Measurements from ENCODE around the gene KIF5C. TPM values are rescaled to one million over a fixed set of nuclear protein-coding genes. Genes with fewer than 3 reads are reported as not detected.

Gene KIF5C
- total RNA-seq, 1 donor from 2014 or later: 38.9 TPM

DNA sequence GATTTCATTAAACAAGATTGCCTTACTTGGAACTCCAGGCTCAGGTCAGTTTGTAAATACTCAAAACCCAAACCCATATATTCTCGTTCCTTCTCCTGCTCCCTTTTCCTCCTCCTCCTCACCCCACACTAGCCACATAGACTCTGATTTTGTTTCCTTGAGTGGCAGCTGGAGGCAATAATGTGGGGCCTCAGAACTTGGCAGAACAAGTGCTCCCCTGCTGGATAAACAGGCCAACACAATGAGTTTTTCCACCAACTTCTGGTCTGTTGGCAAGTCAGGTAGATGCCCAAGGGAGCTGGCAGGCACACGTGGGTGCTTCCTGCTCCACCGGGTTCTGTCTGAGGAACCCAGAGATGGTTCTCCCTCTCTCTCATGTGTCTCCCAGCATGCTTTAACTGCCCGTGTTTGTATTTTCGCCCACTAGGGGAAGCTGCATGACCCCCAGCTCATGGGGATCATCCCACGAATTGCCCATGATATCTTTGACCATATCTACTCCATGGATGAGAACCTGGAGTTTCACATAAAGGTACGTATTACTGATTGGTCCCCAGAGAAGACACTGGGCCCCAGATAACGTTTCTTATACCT is 61.9 kb downstream of the KIF5C start:
- TF ChIP-seq, protein P1, sequence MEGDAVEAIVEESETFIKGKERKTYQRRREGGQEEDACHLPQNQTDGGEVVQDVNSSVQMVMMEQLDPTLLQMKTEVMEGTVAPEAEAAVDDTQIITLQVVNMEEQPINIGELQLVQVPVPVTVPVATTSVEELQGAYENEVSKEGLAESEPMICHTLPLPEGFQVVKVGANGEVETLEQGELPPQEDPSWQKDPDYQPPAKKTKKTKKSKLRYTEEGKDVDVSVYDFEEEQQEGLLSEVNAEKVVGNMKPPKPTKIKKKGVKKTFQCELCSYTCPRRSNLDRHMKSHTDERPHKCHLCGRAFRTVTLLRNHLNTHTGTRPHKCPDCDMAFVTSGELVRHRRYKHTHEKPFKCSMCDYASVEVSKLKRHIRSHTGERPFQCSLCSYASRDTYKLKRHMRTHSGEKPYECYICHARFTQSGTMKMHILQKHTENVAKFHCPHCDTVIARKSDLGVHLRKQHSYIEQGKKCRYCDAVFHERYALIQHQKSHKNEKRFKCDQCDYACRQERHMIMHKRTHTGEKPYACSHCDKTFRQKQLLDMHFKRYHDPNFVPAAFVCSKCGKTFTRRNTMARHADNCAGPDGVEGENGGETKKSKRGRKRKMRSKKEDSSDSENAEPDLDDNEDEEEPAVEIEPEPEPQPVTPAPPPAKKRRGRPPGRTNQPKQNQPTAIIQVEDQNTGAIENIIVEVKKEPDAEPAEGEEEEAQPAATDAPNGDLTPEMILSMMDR (conservative IDR thresholded peaks at IDR 0.05): no peak
- Mint-ChIP-seq H3K4me1 (ENCODE audit: unreplicated experiment) (peaks cover 11% of the 10 kb centered on the region), H3K4me3 (no peak overlapping the region), H3K9me3 (no peaks in the 10 kb centered on the region), H3K27ac (no peak overlapping the region), H3K36me3 (peaks cover 6% of the 10 kb centered on the region), H3K27me3 (no peaks in the 10 kb centered on the region)
- no peak for DNase-seq (ENCODE audit: extremely low spot score, unreplicated experiment)

DNA sequence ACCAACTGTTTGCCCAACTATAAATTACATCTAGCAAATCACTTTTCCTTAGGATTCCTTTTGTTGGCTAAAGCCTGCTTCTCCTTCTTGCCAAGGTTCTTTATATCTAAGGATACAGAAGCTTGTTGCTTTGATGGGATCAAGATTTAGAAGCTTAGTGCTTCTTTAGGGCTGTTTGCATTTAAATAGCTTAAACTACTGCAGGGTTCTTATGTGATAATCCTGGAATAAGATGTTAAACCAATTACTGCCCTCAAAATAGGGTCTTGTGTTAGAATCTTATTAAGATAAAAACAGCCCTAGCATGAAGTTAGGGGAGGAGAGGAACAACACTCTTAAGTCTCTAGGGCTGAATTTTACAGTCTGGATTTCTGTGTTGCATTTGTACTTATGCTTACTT is 64.2 kb downstream of the KIF5C start:
- H3K27ac Mint-ChIP-seq: no peak overlapping the region
- peaks cover 11% of the 10 kb centered on the region for H3K36me3 Mint-ChIP-seq
- TF ChIP-seq, protein P1 (conservative IDR thresholded peaks at IDR 0.05): no peak
- no peaks in the 10 kb centered on the region for H3K9me3 Mint-ChIP-seq
- no peak for DNase-seq (ENCODE audit: extremely low spot score, unreplicated experiment)
- H3K4me1 Mint-ChIP-seq (ENCODE audit: unreplicated experiment): peaks cover 17% of the 10 kb centered on the region
- H3K4me3 Mint-ChIP-seq: no peak overlapping the region
- H3K27me3 Mint-ChIP-seq: no peaks in the 10 kb centered on the region

- no peak for DNase-seq (ENCODE audit: extremely low spot score, unreplicated experiment)
- Mint-ChIP-seq H3K27me3 (no peaks in the 10 kb centered on the region), H3K4me3 (no peak overlapping the region), H3K36me3 (peaks cover 28% of the 10 kb centered on the region), H3K4me1 (ENCODE audit: unreplicated experiment) (peaks cover 6% of the 10 kb centered on the region), H3K9me3 (no peaks in the 10 kb centered on the region), H3K27ac (no peak overlapping the region)
- TF ChIP-seq, protein P1 (conservative IDR thresholded peaks at IDR 0.05): no peak
These were observed 68.1 kb downstream of the KIF5C start for GRCh38 chr2:148943097-148943496.

DNA sequence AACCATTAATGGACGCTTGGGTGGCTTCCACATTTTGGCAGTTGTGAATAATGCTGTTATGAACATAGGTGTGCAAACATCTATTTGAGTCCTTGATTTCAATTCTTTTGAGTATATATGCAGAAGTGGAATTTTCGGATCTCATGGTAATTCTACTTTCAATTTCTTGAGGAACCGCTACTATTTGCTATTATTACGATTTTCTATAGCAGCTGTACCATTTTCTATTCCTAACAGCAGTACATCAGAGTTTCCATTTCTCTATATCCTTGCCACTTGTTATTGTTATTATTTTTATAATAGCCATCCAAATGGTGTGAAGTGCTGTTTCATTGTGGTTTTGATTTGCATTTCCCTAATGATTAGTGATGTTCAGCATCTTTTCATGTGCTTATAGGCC is 69.5 kb downstream of the KIF5C start:
- DNase-seq (ENCODE audit: extremely low spot score, unreplicated experiment): no peak
- H3K27me3 Mint-ChIP-seq: no peaks in the 10 kb centered on the region
- H3K36me3 Mint-ChIP-seq: peaks cover 39% of the 10 kb centered on the region
- TF ChIP-seq, protein P1 (conservative IDR thresholded peaks at IDR 0.05): no peak
- no peak overlapping the region for H3K27ac Mint-ChIP-seq
- H3K9me3 Mint-ChIP-seq: no peaks in the 10 kb centered on the region
- H3K4me1 Mint-ChIP-seq (ENCODE audit: unreplicated experiment): peaks cover 6% of the 10 kb centered on the region
- H3K4me3 Mint-ChIP-seq: no peak overlapping the region

DNA sequence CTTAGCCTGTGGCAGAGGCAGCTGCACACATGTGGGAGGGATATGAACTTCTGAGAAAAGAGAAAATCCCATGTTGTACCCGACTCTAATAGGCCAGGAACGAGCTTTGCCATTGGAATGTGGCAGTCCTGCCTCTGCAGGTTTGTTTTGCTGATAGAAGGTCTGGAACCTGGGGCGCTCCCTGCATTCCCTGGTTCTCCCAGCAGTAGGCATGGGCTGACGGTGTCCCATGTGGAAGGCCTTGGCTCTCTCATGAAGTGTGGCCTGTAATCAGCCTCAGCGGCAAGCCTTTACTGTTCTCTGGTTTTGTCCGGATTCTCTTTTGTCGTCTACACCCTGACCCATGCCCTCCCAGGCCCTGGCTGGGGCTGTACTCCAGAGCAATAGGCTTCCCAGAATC is 72.3 kb downstream of the KIF5C start:
- TF ChIP-seq, protein P1 (conservative IDR thresholded peaks at IDR 0.05): no peak
- H3K4me3 Mint-ChIP-seq: no peak overlapping the region
- H3K4me1 Mint-ChIP-seq (ENCODE audit: unreplicated experiment): peaks cover 10% of the 10 kb centered on the region
- peaks cover 43% of the 10 kb centered on the region for H3K36me3 Mint-ChIP-seq
- no peaks in the 10 kb centered on the region for H3K27me3 Mint-ChIP-seq
- H3K9me3 Mint-ChIP-seq: no peaks in the 10 kb centered on the region
- no peak for DNase-seq (ENCODE audit: extremely low spot score, unreplicated experiment)
- H3K27ac Mint-ChIP-seq: no peak overlapping the region

DNA sequence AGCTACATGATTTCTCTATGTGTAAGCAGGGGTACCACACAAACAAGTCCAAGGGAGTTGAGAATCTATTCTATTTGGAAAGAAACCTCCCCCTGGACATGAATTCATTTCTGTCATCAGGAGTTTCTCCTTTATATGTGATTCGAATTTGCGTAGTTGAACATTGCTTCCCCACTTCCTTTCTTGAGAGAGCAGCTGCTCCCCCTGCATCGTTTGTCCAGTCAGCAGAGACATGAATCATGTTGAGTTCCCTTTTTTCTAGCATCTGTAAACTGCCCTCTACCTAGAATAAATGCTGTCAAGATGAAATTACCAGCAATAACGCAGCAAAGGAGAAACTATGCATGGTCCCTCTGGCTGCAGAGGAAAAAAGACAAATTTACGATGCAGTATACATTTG is 73.8 kb downstream of the KIF5C start:
- H3K9me3 Mint-ChIP-seq: no peaks in the 10 kb centered on the region
- no peak overlapping the region for H3K27ac Mint-ChIP-seq
- H3K4me3 Mint-ChIP-seq: no peak overlapping the region
- peaks cover 37% of the 10 kb centered on the region for H3K36me3 Mint-ChIP-seq
- H3K27me3 Mint-ChIP-seq: no peaks in the 10 kb centered on the region
- DNase-seq (ENCODE audit: extremely low spot score, unreplicated experiment): no peak
- TF ChIP-seq, protein P1 (conservative IDR thresholded peaks at IDR 0.05): no peak
- H3K4me1 Mint-ChIP-seq (ENCODE audit: unreplicated experiment): peaks cover 13% of the 10 kb centered on the region
